Subcutaneous abdominal adipose tissue (tissue), 5 donors: Measurements from ENCODE around the gene KLRK1.

ENCODE experiments used
- H3K27ac ChIP-seq: one replicate; pipeline ENCODE4 v1.7.0; 2013; ENCODE audit warnings: low read depth, mild to moderate bottlenecking, inconsistent platforms, low read length, moderate library complexity
- H3K27me3 ChIP-seq, 5 donors: one replicate each; pipeline ENCODE4 v1.7.0; 2013; ENCODE audit warnings: low read length in 5 of 5, inconsistent platforms in 1 of 5; ENCODE audit not compliant: control insufficient read depth in 5 of 5, insufficient read depth in 4 of 5
- H3K36me3 ChIP-seq, 5 donors: one replicate each; pipeline ENCODE4 v1.7.0; 2013; ENCODE audit warnings: low read length in 5 of 5; ENCODE audit not compliant: control insufficient read depth in 5 of 5, insufficient read depth in 5 of 5
- H3K4me1 ChIP-seq, 5 donors: one replicate each; pipeline ENCODE4 v1.7.0; 2013; ENCODE audit warnings: low read length in 5 of 5, mild to moderate bottlenecking in 3 of 5, moderate library complexity in 1 of 5; ENCODE audit not compliant: control insufficient read depth in 5 of 5, insufficient read depth in 5 of 5
- H3K4me3 ChIP-seq, 5 donors: one replicate each; pipeline ENCODE4 v1.7.0; 2013; ENCODE audit warnings: low read length in 5 of 5, low read depth in 1 of 5
- H3K9ac ChIP-seq, 5 donors: one replicate each; pipeline ENCODE4 v1.7.0; 2013; ENCODE audit warnings: low read length in 5 of 5, mild to moderate bottlenecking in 4 of 5, moderate library complexity in 3 of 5
- H3K9me3 ChIP-seq, 5 donors: one replicate each; pipeline ENCODE4 v1.7.0; 2013; ENCODE audit warnings: low read length in 5 of 5; ENCODE audit not compliant: control insufficient read depth in 5 of 5
- donor health status: healthy.
- donor health status: healthy.
- donor health status: healthy.
- donor health status: healthy.
- donor health status: healthy.

Gene KLRK1

DNA sequence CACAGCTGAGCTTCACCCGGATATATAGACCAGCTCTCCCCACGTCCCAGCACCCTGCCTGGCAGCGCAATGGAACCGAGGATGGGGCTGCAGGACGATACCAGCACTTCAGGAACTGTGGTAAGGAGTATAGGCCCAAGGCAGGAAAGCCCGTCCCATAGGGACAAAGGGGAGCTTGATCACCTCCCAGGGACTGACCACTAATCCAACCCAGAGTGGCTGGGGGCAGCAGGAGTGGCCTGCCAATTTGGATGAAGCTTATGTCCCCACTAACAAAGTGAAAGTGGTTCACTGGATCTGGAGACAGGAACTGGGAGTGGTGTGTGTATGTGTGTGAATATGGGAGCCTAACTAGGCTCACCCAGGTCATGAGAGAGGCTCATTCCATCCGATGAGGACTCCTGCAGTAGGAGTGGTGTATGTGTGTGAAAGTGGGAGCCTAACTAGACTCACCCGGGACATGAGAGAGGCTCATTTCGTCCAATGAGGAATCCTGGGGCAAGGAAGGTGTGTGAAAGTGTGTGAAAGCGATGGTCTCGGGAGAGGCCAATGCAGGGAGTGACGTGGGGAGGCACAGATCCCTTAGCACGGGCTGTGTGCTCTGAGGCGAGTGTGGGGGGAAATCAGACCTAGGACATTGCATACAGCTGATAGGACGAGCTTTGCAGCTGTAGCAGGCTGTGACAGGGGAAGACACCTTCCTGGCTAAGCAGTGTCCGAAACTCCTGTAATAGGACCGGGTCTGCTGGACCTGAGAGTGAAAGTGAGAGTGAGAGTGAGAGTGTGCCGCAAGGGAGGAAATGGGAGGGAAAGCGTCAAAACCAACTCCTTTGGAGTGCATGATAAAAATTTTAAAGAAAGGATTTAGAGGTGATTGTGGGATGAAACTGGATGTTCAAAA is 25.7 kb downstream of the KLRK1 start:
- peak overlapping the region; percentile 78 to 99 (median 82) for H3K9ac ChIP-seq
- H3K4me1 ChIP-seq, result peaks cover 10 to 48% (median 28%) of the 10 kb centered on the region in 5 donors
- peak overlapping the region; percentile 79 to 97 (median 92) for H3K4me3 ChIP-seq
- no peaks in the 10 kb centered on the region for H3K36me3 ChIP-seq
- H3K9me3 ChIP-seq, result peaks cover 0 to 3% (median 0%) of the 10 kb centered on the region in 5 donors
- H3K27me3 ChIP-seq, result no peaks in the 10 kb centered on the region
- H3K27ac ChIP-seq, result peak overlapping the region; percentile 99

DNA sequence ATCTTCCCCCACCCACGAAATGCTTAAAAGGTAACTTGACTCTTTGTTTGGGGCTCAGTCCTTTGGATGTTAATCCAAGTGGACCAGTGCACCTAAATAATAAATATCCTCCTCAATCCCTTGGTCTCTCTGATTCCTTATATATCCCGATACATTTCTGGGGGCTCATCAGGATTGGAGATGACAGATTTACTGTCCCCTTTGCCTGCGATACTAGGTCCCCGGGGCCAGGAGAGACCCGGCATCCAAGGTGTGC is 26.3 kb downstream of the KLRK1 start:
- Histone ChIP-seq H3K27me3 (no peaks in the 10 kb centered on the region), H3K9me3 (peaks cover 0 to 3% (median 0%) of the 10 kb centered on the region in 5 donors), H3K36me3 (no peaks in the 10 kb centered on the region), H3K9ac (peak overlapping the region in 2 of 5 donors; percentile 82 to 99), H3K4me3 (peak overlapping the region; percentile 79 to 97 (median 92)), H3K4me1 (peaks cover 10 to 48% (median 25%) of the 10 kb centered on the region in 5 donors), H3K27ac (peak overlapping the region; percentile 99)

GRCh38 chr12:10362828-10363657 is 26.8 kb downstream of the KLRK1 start:
- Histone ChIP-seq H3K27ac (peak overlapping the region; percentile 99), H3K4me1 (peaks cover 10 to 43% (median 24%) of the 10 kb centered on the region in 5 donors), H3K9ac (peak overlapping the region in 2 of 5 donors; percentile 46 to 82), H3K27me3 (no peaks in the 10 kb centered on the region), H3K9me3 (peaks cover 0 to 3% (median 0%) of the 10 kb centered on the region in 5 donors), H3K36me3 (no peaks in the 10 kb centered on the region), H3K4me3 (peak overlapping the region in 3 of 5 donors; percentile 90 to 97 (median 92))

GRCh38 chr12:10362325-10362724 is 27.5 kb downstream of the KLRK1 start:
- no peaks in the 10 kb centered on the region for H3K9me3 ChIP-seq
- no peaks in the 10 kb centered on the region for H3K27me3 ChIP-seq
- no peak overlapping the region for H3K27ac ChIP-seq
- no peak overlapping the region for H3K4me3 ChIP-seq
- H3K4me1 ChIP-seq, result peaks cover 10 to 43% (median 24%) of the 10 kb centered on the region in 5 donors
- H3K9ac ChIP-seq, result no peak overlapping the region
- no peaks in the 10 kb centered on the region for H3K36me3 ChIP-seq

DNA sequence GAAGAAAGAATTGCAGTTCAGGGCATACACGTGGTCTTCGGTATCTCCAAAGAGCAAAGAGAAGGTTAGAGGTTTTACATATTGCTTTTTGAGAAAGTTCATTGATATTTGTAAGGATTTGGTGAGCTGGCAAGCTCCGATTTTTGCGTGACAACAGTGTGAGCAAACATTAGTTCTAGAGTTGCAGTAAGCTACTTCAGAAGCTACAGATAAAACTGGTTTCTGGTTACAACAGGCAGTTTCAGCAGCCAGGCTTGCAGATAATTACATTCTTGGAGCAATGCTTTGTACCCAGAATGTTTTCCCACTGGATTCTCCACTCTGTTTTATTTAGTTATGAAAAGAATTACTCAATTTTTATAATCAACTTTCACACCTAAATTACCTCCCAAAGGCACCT is 28.2 kb downstream of the KLRK1 start:
- no peaks in the 10 kb centered on the region for H3K9me3 ChIP-seq
- no peak overlapping the region for H3K9ac ChIP-seq
- no peak overlapping the region for H3K27ac ChIP-seq
- no peaks in the 10 kb centered on the region for H3K27me3 ChIP-seq
- peaks cover 10 to 42% (median 24%) of the 10 kb centered on the region in 5 donors for H3K4me1 ChIP-seq
- H3K4me3 ChIP-seq, result no peak overlapping the region
- H3K36me3 ChIP-seq, result no peaks in the 10 kb centered on the region

DNA sequence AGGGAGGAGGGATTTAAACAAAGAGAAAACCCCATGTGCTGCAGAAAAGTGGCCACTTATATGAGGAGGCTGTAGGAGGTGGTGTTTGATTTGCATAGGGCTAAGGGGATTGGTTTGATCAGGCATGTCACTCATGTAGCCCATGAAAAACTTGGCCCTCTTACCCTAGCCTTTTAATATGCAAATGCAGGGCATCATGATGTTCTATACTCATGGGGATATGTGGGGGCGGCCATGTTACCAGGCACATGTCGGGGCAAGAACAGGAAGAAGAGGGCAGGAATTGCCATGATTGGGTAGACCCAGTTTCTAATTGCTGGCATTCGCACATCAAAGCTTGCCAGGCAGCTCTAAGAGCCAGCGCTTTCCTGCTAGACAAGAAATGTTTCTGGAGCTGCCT is 28.8 kb downstream of the KLRK1 start:
- H3K27ac ChIP-seq, result no peak overlapping the region
- H3K27me3 ChIP-seq, result no peaks in the 10 kb centered on the region
- no peak overlapping the region for H3K4me3 ChIP-seq
- no peak overlapping the region for H3K9ac ChIP-seq
- H3K9me3 ChIP-seq, result no peaks in the 10 kb centered on the region
- H3K36me3 ChIP-seq, result no peaks in the 10 kb centered on the region
- H3K4me1 ChIP-seq, result peaks cover 10 to 38% (median 23%) of the 10 kb centered on the region in 5 donors

- no peaks in the 10 kb centered on the region for H3K9me3 ChIP-seq
- H3K9ac ChIP-seq, result no peak overlapping the region
- no peak overlapping the region for H3K4me3 ChIP-seq
- no peak overlapping the region for H3K27ac ChIP-seq
- no peaks in the 10 kb centered on the region for H3K27me3 ChIP-seq
- H3K4me1 ChIP-seq, result peaks cover under 1 to 19% (median 10%) of the 10 kb centered on the region in 5 donors
- H3K36me3 ChIP-seq, result no peaks in the 10 kb centered on the region
Observed at GRCh38 chr12:10358969-10359368, 30.9 kb downstream of the KLRK1 start.

DNA sequence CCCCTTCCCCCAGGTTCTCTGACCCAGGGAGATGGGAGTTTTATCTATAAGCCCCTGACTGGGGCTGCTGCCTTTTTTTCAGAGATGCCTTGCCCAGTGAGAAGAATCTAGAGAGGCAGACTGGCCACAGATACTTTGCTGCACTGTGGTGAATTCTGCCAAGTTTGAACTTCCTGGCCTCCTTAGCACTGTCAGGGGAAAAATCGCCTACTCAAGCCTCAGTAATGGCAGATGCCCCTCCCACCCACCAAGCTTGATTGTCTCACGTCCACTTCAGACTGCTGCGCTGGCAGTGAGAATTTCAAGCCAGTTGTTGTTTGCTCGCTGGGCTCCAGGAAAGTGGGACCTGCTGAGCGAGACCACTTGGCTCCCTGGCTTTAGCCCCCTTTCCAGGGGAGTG is 31.7 kb downstream of the KLRK1 start:
- Histone ChIP-seq H3K27me3 (no peaks in the 10 kb centered on the region), H3K4me3 (no peak overlapping the region), H3K9me3 (no peaks in the 10 kb centered on the region), H3K9ac (no peak overlapping the region), H3K27ac (no peak overlapping the region), H3K36me3 (no peaks in the 10 kb centered on the region), H3K4me1 (peaks cover 0 to 12% (median 3%) of the 10 kb centered on the region in 5 donors)

- Histone ChIP-seq H3K9ac (no peak overlapping the region), H3K36me3 (no peaks in the 10 kb centered on the region), H3K9me3 (no peaks in the 10 kb centered on the region), H3K4me3 (no peak overlapping the region), H3K4me1 (no peaks in the 10 kb centered on the region), H3K27ac (no peak overlapping the region), H3K27me3 (no peaks in the 10 kb centered on the region)
Observed at GRCh38 chr12:10354502-10354901, 35.3 kb downstream of the KLRK1 start.

GRCh38 chr12:10354071-10354470 is 35.8 kb downstream of the KLRK1 start:
- H3K4me1 ChIP-seq, result no peaks in the 10 kb centered on the region
- no peaks in the 10 kb centered on the region for H3K27me3 ChIP-seq
- H3K36me3 ChIP-seq, result no peaks in the 10 kb centered on the region
- no peak overlapping the region for H3K4me3 ChIP-seq
- H3K27ac ChIP-seq, result no peak overlapping the region
- no peak overlapping the region for H3K9ac ChIP-seq
- H3K9me3 ChIP-seq, result no peaks in the 10 kb centered on the region
